Neural cell (in vitro differentiated cells): ENCODE data around the gene GFOD2. TPM values are rescaled to one million over a fixed set of nuclear protein-coding genes. Genes with fewer than 3 reads are reported as not detected.

Experiments used
- H2AFZ ChIP-seq: fragments of 200-600, 300-800 bp; sonication (generic), shearing (Covaris generic); 2 replicates; pipeline ENCODE4 v1.6.0; 2014; ENCODE audit warnings: low read depth, mild to moderate bottlenecking, antibody characterized with exemption, low read length, moderate library complexity
- H3F3A ChIP-seq: fragments of 200-600 bp; shearing (Covaris generic); 2 replicates; pipeline ENCODE4 v1.6.1; 2016; ENCODE audit warnings: mild to moderate bottlenecking, moderate library complexity, mixed read lengths, antibody characterized with exemption, low read length; ENCODE audit not compliant: insufficient read depth, poor library complexity, severe bottlenecking
- H3K27ac ChIP-seq: fragments of 200-600, 300-800 bp; sonication (generic), shearing (Covaris generic); 2 replicates; pipeline ENCODE4 v1.5.1; 2014; ENCODE audit warnings: mild to moderate bottlenecking, low read length, moderate library complexity
- H3K27me3 ChIP-seq: fragments of 300-800, 200-600 bp; sonication (generic), shearing (Covaris generic); 2 replicates; pipeline ENCODE4 v1.6.0; 2014; ENCODE audit warnings: mild to moderate bottlenecking, low read depth, low read length, moderate library complexity; ENCODE audit not compliant: insufficient read depth
- H3K36me3 ChIP-seq: fragments of 300-800, 200-600 bp; sonication (generic), shearing (Covaris generic); 2 replicates; pipeline ENCODE4 v1.5.1; 2014; ENCODE audit warnings: mild to moderate bottlenecking, antibody characterized with exemption, low read length, moderate library complexity; ENCODE audit not compliant: insufficient read depth
- H3K4me2 ChIP-seq: fragments of 300-800, 200-600 bp; sonication (generic), shearing (Covaris generic); 2 replicates; pipeline ENCODE4 v1.6.0; 2014; ENCODE audit warnings: mild to moderate bottlenecking, low read length
- H3K4me3 ChIP-seq: fragments of 300-800, 200-600 bp; sonication (generic), shearing (Covaris generic); 2 replicates; pipeline ENCODE4 v1.5.1; 2014; ENCODE audit warnings: mild to moderate bottlenecking, low read length, moderate library complexity
- H3K79me2 ChIP-seq: fragments of 200-600 bp; shearing (Covaris generic); replicated peaks from 2 replicates; pipeline ENCODE4 v1.6.0; 2014; ENCODE audit warnings: mild to moderate bottlenecking, low read length, moderate library complexity; ENCODE audit not compliant: insufficient read depth
- H3K9ac ChIP-seq: fragments of 300-800, 200-600 bp; sonication (generic), shearing (Covaris generic); 2 replicates; pipeline ENCODE4 v1.6.1; 2016; ENCODE audit warnings: mild to moderate bottlenecking, low read length, mixed read lengths
- H3K9me2 ChIP-seq: fragments of 200-600 bp; shearing (Covaris generic); 2 replicates; pipeline ENCODE4 v1.6.1; 2016; ENCODE audit warnings: mild to moderate bottlenecking, low read length, mixed read lengths; ENCODE audit not compliant: insufficient read depth
- H3K9me3 ChIP-seq: fragments of 200-600, 300-800 bp; sonication (generic), shearing (Covaris generic); 2 replicates; pipeline ENCODE4 v1.6.1; 2016; ENCODE audit warnings: mild to moderate bottlenecking, mixed run types, low read length, moderate library complexity, mixed read lengths
- H4K20me1 ChIP-seq: fragments of 200-600 bp; shearing (Covaris generic); 2 replicates; pipeline ENCODE4 v1.6.1; 2016; ENCODE audit warnings: mild to moderate bottlenecking, mixed run types; ENCODE audit not compliant: insufficient read depth
- CTCF ChIP-seq: fragments of 450-650 bp; IDR thresholded peaks from 2 replicates; pipeline ENCODE4 v1.5.1; 2014; ENCODE audit warnings: antibody characterized with exemption, mild to moderate bottlenecking, moderate library complexity; ENCODE audit not compliant: poor library complexity, severe bottlenecking
- EP300 ChIP-seq: fragments of 450-650 bp; conservative IDR thresholded peaks from 2 replicates; pipeline ENCODE4 v1.6.1; 2014; ENCODE audit warnings: antibody characterized with exemption, mild to moderate bottlenecking, moderate library complexity; ENCODE audit not compliant: poor library complexity, severe bottlenecking
- EZH2 ChIP-seq: fragments of 200-600, 300-800 bp; shearing (Covaris generic), sonication (generic); IDR thresholded peaks from 2 replicates; pipeline ENCODE4 v1.6.1; 2014; ENCODE audit warnings: antibody characterized with exemption, low read length, borderline replicate concordance, mild to moderate bottlenecking; ENCODE audit not compliant: insufficient read depth, poor library complexity, severe bottlenecking
- MXI1 ChIP-seq: fragments of 450-650 bp; conservative IDR thresholded peaks from 2 replicates; pipeline ENCODE4 v1.6.1; 2014; ENCODE audit warnings: antibody characterized with exemption, mild to moderate bottlenecking; ENCODE audit not compliant: poor library complexity, severe bottlenecking
- POLR2AphosphoS5 ChIP-seq: IDR thresholded peaks from 2 replicates; pipeline ENCODE4 v1.6.1; 2012
- RAD21 ChIP-seq: fragments of 450-650 bp; conservative IDR thresholded peaks from 2 replicates; pipeline ENCODE4 v1.6.1; 2014; ENCODE audit warnings: antibody characterized with exemption, mild to moderate bottlenecking, moderate library complexity
- SMC3 ChIP-seq: fragments of 450-650 bp; conservative IDR thresholded peaks from 2 replicates; pipeline ENCODE4 v1.6.1; 2014; ENCODE audit warnings: antibody characterized with exemption, mild to moderate bottlenecking, moderate library complexity; ENCODE audit not compliant: poor library complexity
- TAF1 ChIP-seq: IDR thresholded peaks from 2 replicates; pipeline ENCODE4 v1.6.1; 2012; ENCODE audit warnings: low read depth
- polyA plus RNA-seq: library from polyadenylated mRNA; depleted of rRNA; stranded (reverse); fragments of >200 nt; gene quantifications from 2 replicates; pipeline ENCODE4 v1.2.3, GENCODE V29; 2014
- TF ChIP-seq, protein P1 (sequence below): IDR thresholded peaks from 2 replicates; pipeline ENCODE4 v1.6.1; 2012; ENCODE audit warnings: borderline replicate concordance

GFOD2 gene
- polyA plus RNA-seq, 1 donor from 2014 or later: 88.4 TPM

GRCh38 chr16:67648764-67649407, 70.2 kb downstream of the GFOD2 start:
- H3K4me3 ChIP-seq: no peak overlapping the region
- H3K36me3 ChIP-seq: no peaks in the 10 kb centered on the region
- no peaks in the 10 kb centered on the region for H3F3A ChIP-seq
- peaks cover 55% of the 10 kb centered on the region for H3K27me3 ChIP-seq
- no peak overlapping the region for H3K27ac ChIP-seq
- H3K9me2 ChIP-seq: no peaks in the 10 kb centered on the region
- no peaks in the 10 kb centered on the region for H3K9me3 ChIP-seq
- TF ChIP-seq, protein P1, sequence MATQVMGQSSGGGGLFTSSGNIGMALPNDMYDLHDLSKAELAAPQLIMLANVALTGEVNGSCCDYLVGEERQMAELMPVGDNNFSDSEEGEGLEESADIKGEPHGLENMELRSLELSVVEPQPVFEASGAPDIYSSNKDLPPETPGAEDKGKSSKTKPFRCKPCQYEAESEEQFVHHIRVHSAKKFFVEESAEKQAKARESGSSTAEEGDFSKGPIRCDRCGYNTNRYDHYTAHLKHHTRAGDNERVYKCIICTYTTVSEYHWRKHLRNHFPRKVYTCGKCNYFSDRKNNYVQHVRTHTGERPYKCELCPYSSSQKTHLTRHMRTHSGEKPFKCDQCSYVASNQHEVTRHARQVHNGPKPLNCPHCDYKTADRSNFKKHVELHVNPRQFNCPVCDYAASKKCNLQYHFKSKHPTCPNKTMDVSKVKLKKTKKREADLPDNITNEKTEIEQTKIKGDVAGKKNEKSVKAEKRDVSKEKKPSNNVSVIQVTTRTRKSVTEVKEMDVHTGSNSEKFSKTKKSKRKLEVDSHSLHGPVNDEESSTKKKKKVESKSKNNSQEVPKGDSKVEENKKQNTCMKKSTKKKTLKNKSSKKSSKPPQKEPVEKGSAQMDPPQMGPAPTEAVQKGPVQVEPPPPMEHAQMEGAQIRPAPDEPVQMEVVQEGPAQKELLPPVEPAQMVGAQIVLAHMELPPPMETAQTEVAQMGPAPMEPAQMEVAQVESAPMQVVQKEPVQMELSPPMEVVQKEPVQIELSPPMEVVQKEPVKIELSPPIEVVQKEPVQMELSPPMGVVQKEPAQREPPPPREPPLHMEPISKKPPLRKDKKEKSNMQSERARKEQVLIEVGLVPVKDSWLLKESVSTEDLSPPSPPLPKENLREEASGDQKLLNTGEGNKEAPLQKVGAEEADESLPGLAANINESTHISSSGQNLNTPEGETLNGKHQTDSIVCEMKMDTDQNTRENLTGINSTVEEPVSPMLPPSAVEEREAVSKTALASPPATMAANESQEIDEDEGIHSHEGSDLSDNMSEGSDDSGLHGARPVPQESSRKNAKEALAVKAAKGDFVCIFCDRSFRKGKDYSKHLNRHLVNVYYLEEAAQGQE: no peak
- no peak for TF ChIP-seq RAD21
- no peak for TF ChIP-seq MXI1
- H2AFZ ChIP-seq: no peak overlapping the region
- no peaks in the 10 kb centered on the region for H4K20me1 ChIP-seq
- no peaks in the 10 kb centered on the region for H3K79me2 ChIP-seq
- H3K4me2 ChIP-seq: no peak overlapping the region
- H3K9ac ChIP-seq: no peak overlapping the region

DNA sequence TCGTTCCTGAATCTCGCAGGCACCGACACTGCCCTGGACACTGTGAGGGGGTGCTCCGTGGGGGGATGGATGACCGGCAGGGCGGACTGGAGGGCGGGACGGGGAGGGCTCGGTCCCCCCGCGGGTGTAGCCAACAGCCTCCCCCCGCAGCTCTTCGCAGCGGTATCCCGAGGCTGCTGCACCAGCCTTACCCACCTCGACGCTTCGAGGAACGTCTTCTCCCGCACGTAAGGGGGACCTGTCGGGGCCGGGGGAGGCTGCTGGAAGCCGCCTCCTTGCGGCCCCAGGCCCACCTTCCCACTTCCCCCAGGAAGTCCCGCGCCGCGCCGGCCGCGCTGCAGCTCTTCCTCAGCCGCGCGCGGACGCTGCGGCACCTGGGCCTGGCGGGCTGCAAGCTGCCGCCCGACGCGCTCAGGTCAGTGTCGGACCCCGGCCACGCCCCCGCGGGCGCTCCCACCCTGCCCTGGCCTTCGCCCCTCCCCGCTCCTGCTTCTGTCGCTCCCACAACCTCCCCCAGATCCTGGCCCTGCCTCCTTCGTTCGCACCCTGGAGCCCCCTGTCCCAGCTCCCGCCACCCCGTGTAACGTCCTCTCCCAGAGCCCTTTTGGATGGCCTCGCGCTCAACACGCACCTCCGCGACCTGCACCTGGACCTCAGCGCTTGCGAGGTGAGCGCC, 70.9 kb downstream of the GFOD2 start:
- Histone ChIP-seq H3K9me2 (no peaks in the 10 kb centered on the region), H3F3A (no peaks in the 10 kb centered on the region), H4K20me1 (no peaks in the 10 kb centered on the region), H3K36me3 (no peaks in the 10 kb centered on the region), H3K9ac (no peak overlapping the region), H2AFZ (no peak overlapping the region), H3K4me2 (no peak overlapping the region), H3K9me3 (no peaks in the 10 kb centered on the region), H3K4me3 (no peak overlapping the region), H3K79me2 (no peaks in the 10 kb centered on the region), H3K27me3 (peaks cover 57% of the 10 kb centered on the region), H3K27ac (no peak overlapping the region)
- TF ChIP-seq EP300: no peak
- no peak for TF ChIP-seq TAF1
- no peak for TF ChIP-seq CTCF
- no peak for TF ChIP-seq EZH2
- TF ChIP-seq, protein P1: no peak
- TF ChIP-seq SMC3: no peak
- no peak for TF ChIP-seq RAD21
- TF ChIP-seq POLR2AphosphoS5: no peak
